ENCODE results near the gene OR52L1.

DNA sequence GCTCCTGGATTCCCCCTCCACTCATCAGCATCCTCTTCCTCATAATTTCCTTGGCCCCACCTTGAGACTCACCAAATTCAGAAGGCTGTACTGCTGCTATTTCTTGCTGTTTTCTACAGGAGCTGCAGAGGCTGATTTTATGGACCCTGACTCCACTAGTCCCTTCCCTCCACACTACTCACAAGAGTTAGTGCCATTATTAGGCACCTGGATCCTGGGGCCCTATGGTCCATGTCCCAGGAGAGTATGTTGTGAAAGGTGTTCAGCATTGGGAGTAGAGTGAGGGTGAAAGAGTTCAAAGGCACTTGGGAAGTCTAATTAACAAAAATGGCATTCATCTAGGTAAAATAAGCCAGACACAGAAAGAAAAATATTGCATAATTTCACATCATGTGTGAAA, 20.1 kb upstream of the OR52L1 start, which contains the start of gene OR56A4:
- TF ChIP-seq, protein P1, sequence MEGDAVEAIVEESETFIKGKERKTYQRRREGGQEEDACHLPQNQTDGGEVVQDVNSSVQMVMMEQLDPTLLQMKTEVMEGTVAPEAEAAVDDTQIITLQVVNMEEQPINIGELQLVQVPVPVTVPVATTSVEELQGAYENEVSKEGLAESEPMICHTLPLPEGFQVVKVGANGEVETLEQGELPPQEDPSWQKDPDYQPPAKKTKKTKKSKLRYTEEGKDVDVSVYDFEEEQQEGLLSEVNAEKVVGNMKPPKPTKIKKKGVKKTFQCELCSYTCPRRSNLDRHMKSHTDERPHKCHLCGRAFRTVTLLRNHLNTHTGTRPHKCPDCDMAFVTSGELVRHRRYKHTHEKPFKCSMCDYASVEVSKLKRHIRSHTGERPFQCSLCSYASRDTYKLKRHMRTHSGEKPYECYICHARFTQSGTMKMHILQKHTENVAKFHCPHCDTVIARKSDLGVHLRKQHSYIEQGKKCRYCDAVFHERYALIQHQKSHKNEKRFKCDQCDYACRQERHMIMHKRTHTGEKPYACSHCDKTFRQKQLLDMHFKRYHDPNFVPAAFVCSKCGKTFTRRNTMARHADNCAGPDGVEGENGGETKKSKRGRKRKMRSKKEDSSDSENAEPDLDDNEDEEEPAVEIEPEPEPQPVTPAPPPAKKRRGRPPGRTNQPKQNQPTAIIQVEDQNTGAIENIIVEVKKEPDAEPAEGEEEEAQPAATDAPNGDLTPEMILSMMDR (IDR thresholded peaks at IDR 0.05), result no peak
- no peak for TF ChIP-seq POLR2A (IDR thresholded peaks at IDR 0.05)

Data from uterus (tissue), 2 donors.